CD4-positive, alpha-beta T cell treated with Interleukin-4 for 1 hour (primary cell): Measurements from ENCODE around the gene HEBP2.
"Not testable (repeated sequence)": the region's sequence is repeated elsewhere in the genome, so short reads cannot be mapped to it uniquely, and the experiment has no call there.

Experiments used
- DNase-seq, 2 donors: peaks; one replicate each; pipeline ENCODE4 v3.0.0-alpha.2; 2020 to 2022

Gene HEBP2, protein sequence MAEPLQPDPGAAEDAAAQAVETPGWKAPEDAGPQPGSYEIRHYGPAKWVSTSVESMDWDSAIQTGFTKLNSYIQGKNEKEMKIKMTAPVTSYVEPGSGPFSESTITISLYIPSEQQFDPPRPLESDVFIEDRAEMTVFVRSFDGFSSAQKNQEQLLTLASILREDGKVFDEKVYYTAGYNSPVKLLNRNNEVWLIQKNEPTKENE

DNA sequence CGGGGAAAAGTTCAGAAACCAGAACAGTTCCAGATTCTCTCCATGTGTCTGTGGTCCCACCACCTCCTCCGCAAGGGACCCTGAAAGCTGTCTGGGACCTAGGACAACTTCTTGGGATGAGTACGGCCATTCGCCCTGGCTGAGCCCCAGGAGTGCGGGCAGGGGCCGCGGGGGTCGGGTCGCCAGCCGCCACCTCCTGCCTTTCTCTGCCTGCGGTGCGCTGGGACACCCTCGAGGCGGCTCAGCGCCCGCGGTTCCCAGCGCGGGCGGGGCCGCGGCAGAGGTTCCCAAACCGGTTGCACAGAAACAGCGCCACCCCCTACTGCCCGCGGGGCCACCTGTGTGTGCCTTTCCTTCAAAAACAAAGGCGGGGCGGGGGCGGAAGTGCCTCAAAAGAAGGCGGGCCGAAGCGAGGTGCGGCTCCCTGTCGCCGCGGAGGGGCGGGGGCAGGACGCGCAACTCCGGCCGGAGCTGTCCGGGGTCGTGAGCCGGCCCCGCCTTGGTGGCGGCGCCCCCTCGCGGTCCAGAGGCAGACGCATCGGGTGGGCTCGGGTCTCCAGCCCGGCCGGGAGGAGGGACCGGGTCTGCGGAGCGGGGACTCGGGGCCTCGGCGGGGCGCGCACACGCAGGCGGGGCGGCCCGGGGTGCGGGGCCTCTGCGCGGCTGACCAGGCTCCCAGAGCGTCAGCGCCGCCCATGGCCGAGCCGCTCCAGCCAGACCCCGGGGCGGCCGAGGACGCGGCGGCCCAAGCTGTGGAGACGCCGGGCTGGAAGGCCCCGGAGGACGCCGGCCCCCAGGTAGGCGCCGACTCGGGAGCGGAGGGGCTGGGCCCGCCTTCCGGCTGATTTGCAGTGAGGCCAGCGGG lies at the start of gene HEBP2:
HEBP2 (plus strand) TSS at position 423 of the 865 bp plus-strand sequence; CDS start at position 696, 273 bp downstream.
- peak; percentile 93 for DNase-seq

DNA sequence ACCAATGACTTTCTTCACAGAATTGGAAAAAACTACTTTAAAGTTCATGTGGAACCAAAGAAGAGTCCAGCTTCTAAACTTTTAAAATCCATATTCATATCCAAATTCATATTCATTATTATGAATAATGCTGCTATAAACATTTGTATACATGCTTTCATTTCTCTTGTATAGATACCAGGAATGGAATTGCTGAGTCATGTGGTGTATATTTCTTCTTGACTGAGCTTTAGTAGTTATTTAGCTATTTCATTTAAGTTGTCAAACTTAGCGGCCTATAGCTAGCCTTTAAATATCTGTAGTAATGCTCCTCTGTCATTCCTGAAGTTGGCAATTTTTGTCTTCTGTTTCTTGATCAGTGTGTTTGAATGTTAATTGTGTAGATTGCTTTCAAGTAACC lies 46.1 kb upstream of the HEBP2 start:
- no peak for DNase-seq

DNA sequence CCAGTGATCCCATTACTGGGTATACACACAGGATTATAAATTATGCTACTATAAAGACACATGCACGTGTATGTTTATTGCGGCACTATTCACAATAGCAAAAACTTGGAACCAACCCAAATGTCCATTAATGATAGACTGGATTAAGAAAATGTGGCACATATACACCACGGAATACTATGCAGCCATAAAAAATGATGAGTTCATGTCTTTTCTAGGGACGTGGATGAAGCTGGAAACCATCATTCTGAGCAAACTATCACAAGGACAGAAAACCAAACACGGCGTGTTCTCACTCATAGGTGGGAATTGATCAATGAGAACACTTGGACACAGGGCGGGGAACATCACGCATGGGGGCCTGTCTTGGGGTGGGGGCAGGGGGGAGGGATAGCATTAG lies 35.3 kb upstream of the HEBP2 start:
- DNase-seq: not testable (repeated sequence)

DNA sequence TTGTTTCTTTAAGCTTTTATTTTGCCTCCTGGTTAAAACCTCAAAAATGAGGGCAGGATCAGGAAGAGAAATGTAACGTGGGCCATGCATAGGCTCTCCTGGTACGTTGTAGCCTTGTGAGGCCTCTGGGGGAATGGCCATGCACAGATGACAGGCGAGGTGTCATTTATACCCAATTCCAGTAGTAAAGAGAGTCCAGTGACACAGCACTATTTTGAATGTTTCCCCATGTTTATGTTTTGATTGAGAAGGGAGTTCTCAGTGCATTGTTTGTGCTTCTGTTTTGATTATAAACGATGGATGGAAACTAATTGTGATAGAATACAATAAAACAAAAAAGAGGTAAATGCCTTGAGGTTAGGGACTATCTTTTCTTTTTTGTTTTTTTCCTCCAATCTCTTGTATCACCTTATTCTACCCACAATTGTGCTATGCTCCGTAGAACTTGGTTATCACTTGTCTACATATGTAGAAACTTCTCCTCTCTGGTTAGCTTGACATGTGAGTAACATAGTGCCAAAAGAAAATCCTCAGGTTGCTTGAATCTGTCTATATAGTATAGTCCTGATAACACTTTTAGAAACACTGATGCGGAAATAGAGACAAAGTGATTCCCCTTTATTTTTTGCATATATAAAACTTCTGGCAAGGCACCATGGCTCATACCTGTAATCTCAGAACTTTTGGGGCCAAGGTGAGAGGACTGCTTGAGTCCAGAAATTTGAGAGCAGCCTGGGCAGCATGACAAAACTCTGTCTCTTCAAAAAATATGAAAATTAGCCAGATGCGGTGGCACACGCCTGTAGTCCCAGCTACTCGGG lies 33.2 kb upstream of the HEBP2 start:
- DNase-seq: no peak

DNA sequence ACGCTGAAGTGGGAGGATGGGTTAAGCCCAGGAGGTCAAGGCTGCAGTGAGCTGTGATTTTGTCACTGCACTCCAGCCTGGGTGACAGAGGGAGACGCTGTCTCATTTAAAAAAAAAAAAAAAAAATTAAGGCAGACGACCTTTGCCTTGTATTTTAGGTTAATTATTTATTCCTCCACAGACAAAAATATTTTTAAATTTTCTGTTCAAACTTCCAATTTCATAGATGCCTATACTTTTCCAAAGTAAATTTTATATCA lies 32.6 kb upstream of the HEBP2 start:
- no peak for DNase-seq

DNA sequence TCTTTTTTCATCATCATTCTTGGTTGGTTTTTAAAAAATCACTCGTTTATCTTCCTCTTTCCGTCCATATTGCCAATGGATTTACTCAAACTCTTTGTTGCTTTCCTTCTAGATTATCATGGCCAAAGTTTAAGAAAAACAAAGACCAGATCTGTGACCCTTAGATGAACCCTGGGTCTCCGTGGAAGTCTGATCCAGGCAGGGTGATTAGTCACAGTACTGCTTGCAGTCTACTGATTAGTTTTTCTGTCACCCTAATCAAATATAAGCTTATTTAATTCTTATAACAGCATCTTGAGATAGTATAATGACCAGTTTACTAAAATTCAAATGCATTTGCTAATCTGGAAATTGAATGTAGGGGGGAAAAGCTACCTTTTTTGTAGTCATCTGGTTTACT lies 32.3 kb upstream of the HEBP2 start:
- no peak for DNase-seq

DNA sequence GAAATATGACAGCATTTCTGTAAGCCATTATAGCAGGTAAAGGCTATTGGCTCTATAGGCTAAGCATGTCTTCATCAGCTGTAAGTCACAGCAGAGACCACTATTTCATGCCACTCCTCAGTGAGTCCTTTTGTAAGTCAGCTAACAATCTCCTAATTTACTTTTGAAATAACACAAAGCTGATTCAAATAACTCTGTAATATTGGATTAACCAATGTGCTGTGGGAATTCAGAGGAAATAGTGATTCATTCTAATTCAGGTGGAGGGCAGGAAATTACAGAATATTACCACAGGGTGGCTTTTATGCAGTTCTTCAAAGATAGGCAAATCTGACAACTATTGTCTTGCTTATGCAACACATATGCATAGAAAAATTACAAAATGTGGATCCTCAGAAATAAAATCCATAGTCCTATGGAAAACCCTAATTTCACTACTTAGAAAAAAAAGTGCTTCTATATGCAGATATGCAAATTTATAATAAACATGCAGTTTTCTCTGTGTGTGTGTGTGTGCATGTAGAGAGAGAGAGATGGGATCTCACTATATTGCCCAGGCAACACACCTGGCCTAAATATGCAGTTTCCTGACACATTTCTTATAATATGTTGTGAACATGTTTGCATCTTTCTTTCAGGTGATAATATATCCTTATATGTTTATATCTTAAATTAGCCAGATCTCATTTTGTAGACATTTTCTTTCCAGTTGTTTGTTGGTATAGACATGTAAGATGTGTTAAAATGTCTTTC lies 31.1 kb upstream of the HEBP2 start:
- peak in 1 of 2 donors; percentile 41 for DNase-seq

DNA sequence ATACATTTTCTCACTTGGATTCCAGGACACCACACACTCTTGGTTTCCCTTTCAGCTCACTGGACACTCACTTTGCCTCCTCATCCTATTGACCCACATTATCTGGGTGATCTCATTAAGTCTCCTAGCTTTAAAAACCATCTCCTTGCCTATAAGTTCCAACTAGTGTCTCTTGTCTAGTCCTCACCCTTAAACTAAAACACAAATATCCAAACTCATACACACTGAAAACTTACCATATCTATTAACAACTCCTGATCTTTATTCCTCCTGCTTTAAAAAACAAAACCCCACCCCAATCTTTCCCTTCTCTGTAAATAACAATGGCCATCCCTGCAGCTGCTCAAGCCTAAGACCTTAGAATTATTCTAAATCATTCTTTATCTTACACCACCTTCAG lies 29.8 kb upstream of the HEBP2 start:
- DNase-seq: no peak

DNA sequence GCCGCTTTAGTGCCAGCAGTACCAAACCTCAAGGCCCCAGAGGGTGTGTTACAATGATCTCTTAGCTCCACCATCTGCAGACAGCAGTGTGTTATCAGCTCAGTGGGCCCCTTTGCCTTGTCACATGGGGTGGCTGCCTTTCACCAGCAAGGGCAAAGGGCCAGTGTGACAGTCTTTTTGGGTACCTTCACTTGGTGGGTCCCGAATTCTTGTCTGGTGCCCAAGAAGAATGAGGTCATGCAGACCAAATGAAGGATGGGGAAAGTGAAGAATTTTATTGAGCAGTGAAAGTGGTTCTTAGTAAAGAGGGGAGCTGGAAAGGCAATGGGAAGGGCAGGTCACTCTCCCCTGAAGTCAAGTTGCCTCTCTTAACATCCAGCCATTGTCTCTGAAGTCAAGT lies 29.2 kb upstream of the HEBP2 start:
- no peak for DNase-seq

DNA sequence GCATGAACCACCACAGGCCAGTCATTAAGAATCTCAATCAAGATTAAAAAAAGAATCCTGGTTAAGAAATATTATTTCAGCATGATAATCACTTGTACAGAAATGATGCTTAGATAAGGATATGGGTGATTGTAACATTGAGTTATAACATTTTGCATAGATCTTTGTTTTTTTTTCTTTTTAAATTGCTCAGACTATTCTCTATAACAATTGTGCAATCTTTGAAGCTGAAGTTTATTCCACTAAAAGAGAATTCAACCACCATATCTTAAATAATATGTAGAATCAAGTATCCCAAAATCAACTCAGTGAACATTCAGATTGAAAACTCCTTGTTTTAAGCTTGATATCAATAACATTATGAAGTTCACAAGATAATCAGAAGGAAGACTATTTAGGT lies 27.0 kb upstream of the HEBP2 start:
- no peak for DNase-seq

DNA sequence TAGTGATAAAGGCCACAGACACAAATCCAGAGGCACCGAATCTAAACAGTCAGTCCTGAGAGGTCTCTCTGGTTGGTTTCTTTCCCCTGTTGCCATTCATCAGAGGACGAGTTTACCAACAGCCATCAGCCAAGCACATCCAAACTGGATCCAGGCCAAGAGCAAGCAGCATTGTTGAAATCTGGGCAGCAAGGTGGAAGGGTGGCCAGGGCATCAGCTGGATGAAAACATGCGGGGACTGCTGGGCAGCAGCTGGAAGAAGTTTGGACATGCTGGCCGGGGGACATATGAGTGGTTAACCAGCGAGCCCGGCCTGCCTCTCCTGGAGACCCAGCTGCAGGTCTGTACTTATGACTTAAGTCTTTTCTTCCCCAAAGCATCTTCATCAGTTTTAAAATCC lies 26.2 kb upstream of the HEBP2 start, which contains the start of gene SMIM28:
SMIM28 (plus strand) TSS at position 62 of the 400 bp plus-strand sequence; CDS start at position 230, 168 bp downstream.
- no peak for DNase-seq

DNA sequence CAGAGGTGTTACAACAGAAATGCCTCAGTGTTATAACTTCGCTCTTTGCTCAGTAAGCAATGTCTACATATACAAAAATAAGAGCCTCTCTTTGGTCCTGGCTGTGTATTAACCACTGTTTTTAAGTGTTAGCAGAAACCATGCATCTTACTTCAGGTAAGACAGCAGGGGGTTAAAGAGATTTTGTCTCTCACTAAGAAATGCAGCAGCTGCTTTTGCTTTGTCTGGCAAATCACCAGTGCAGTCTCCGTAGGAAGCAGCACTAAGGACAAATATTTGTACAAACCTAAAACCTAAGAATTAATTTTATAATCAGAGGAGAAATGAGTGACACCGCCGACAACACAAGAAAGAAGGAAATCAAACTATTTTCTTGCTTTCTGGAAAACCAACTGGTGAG lies 25.6 kb upstream of the HEBP2 start:
- DNase-seq: no peak

DNA sequence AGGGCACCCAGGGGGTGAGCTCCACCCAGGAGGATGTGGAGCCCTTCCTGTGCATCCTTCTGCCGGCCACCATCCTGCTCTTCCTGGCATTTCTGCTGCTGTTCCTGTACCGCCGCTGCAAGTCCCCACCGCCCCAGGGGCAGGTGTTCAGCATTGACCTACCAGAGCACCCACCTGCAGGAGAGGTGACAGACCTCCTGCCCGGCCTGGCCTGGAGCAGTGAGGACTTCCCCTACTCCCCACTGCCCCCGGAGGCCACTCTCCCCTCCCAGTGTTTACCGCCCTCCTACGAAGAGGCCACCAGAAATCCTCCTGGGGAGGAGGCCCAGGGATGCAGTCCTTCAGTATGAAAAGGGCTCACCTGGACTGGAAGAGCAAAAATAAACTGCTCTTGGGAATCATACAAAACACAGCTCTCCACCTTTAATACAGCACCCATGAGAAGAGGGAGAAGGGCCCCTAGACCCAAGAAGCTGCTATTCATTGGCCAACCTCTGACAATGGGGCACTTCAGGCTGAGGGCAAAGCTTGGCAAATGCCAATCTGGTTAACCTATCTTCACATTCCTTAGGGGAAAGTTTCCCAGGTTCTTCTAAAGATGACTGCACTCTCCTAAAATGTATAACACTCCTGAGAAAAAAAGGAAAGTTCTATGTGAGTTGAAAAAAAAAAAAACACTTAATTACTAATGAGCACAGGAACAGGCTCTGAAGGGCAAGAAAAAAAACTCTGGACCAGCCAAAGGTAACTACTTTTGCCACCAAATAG lies 21.3 kb upstream of the HEBP2 start:
- no peak for DNase-seq

DNA sequence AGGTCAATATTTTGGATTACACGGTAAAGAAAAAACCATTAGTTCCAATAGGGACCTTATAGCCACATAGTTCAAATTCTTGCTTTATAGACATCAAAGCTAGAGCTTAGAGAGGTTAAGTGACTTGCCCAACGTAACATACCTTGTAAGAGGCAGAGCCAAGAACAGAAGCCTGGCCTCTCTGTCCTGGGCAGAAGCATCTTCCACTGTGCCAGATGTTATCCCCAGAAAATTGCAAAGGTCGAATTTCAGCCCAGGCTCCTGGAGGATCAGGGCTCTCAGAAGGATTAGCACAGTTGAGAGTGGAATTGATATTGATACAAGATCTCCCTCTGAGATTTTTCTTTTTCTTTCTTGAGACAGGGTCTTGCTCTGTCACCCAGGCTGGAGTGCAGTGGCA lies 20.2 kb upstream of the HEBP2 start:
- DNase-seq: no peak

DNA sequence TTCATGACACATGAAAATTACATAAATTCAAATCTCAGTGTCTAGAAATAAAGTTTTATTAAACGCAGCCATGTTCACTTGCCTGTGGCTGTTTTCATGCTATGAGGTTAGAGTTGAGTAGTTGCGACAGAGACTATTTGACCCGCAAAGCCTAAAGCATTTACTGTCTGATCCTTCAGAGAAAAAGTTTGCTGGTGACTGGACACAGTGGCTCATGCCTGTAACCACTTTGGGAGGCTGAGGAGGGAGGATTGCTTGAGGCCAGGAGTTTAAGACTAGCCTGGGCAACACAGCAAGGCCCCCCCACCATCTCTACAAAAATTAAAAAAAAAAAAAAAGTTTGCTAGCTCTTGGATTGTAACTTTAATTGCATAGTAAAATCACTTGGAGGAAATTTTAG lies 17.1 kb upstream of the HEBP2 start:
- no peak for DNase-seq

DNA sequence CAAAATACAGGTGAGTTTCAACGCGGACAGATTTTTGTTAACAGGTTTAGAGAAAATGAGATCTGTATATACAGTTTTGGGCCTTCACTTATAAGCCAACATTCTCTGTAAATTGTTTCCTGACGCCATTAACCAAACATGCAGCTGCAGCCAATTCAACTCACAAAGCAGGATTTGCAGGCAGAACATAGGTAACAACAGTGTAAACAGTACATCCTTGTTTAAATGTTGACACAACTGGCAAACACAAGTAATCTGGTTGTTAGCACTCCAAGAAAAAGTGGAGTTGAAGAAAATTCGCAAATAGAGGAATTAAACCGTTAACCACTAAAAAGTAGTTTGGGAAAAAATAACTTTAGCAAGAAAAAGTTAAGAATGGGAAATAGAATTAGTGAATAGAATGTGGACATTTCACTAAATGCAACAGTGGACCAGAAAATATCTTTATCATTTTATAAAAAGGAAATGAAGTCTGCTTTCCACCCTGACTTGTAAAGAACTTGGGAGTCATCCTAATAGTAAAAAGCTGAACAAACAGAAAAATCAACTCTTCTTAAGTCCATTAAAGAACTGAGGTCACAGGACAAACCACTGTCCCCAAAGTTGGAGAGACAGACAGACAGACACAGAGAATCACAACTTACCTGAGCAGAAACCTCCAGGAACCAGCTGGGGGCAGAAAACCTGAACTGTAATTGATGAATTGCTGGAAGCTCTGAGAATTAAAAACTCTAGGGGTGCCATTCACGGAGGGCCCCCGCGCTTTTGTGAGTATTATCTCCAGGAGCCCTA lies 16.2 kb upstream of the HEBP2 start:
- DNase-seq: no peak

DNA sequence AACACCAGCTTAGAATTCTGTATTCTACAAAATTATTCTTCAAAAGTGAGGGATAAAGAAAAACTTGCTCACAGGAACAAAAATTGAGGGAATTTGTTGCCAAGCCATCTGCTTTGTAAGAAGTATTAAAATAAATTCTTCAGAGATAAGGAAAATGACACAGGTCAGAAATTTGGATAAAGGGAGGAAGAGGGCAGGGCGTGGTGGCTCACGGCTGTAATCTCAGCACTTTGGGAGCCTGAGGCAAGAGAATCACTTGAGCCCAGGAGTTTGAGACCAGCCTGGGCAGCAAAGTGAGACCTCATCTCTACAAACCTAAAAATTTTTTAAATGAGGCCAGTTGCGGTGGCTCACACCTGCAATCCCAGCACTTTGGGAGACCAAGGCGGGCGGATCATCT lies 14.5 kb upstream of the HEBP2 start:
- DNase-seq: no peak

DNA sequence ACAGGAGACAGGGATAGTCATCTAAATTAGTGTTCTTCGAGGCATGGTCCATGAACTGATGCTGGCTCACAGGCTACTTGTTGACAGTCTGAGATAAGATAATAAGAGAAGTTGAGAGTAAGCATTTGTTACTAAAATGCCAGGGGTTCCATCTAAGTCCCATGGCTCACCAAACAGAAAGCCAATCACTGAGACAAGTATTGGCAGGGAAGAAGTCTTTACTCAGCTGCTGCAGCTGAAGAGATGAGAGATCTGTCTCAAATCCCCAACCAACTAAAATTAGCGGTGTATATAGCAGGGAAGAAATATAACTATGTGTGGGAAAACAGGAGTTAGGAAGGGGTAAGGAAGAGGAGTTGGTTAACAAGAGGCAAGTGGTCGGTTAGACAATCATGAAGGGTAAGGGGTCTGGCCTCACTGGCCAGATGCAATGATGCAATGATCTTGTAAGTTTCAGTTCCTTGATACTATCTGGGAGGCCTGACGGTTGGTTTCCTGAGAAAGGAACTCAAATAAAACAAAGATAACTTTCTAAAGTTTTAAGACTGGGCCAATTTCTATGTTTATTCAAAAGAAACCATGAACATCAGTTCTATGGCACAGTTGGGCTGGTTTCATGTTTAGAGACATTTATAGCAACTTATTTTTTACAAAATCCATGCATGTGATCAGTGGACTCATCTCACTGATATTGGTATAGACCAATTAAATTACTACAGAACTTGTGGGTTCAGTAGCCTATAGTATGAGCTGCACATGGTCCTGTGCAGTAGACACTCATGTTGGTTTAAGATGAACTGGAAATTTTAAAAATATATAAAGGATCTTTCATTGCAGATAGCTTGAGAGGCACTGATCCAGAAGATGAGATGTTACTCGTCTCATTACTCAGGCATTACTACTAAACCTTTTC lies 9.9 kb upstream of the HEBP2 start:
- no peak for DNase-seq

DNA sequence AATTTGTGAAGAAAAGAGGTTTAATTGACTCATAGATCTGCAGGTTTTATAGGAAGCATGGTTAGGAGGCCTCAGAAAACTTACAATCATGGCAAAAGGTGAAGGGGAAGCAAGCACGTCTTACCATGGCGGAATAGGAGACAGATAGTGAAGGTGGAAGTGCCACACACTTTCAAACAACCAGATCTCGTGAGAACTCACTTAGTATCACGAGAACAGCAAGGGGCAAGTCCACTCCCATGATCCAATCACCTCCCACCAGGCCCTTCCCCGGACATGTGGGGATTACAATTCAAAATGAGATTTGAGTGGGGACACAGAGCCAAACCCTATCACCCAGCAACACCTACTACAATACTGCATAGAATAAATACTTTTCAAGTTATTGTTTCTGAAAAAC lies 7.3 kb upstream of the HEBP2 start:
- DNase-seq: no peak
